ENCODE results near the gene ZNHIT2. TPM values are rescaled to one million over a fixed set of nuclear protein-coding genes. Genes with fewer than 3 reads are reported as not detected.
A peak's percentile ranks its signal among the peaks of the same experiment; 100 is the strongest.

ZNHIT2 gene
- polyA plus RNA-seq, 1 experiment = 4.6 TPM

GRCh38 chr11:65086809-65087208 lies 30.7 kb downstream of the ZNHIT2 start:
- ChIA-PET POLR2A (no interaction called here), CTCF (interaction anchor here (1.1 to 1.8 kb wide), 2 partner anchors 12 to 25 kb away, joined by 3 read pairs; partner anchors contain the start of gene TM7SF2)
- no peaks in the 10 kb centered on the region for H3K27me3 ChIP-seq (ENCODE audit: control insufficient read depth, insufficient read depth, low read length)
- TF ChIP-seq, protein P1, sequence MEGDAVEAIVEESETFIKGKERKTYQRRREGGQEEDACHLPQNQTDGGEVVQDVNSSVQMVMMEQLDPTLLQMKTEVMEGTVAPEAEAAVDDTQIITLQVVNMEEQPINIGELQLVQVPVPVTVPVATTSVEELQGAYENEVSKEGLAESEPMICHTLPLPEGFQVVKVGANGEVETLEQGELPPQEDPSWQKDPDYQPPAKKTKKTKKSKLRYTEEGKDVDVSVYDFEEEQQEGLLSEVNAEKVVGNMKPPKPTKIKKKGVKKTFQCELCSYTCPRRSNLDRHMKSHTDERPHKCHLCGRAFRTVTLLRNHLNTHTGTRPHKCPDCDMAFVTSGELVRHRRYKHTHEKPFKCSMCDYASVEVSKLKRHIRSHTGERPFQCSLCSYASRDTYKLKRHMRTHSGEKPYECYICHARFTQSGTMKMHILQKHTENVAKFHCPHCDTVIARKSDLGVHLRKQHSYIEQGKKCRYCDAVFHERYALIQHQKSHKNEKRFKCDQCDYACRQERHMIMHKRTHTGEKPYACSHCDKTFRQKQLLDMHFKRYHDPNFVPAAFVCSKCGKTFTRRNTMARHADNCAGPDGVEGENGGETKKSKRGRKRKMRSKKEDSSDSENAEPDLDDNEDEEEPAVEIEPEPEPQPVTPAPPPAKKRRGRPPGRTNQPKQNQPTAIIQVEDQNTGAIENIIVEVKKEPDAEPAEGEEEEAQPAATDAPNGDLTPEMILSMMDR (IDR thresholded peaks at IDR 0.05; ENCODE audit: insufficient read depth, low read depth, low read length) = no peak
- peaks cover 31% of the 10 kb centered on the region for H3K36me3 ChIP-seq (ENCODE audit: control insufficient read depth, insufficient read depth, low read length)
- H3K4me3 ChIP-seq (ENCODE audit: low read depth, low read length) = no peak overlapping the region
- no peak for DNase-seq (ENCODE audit: low read depth)

DNA sequence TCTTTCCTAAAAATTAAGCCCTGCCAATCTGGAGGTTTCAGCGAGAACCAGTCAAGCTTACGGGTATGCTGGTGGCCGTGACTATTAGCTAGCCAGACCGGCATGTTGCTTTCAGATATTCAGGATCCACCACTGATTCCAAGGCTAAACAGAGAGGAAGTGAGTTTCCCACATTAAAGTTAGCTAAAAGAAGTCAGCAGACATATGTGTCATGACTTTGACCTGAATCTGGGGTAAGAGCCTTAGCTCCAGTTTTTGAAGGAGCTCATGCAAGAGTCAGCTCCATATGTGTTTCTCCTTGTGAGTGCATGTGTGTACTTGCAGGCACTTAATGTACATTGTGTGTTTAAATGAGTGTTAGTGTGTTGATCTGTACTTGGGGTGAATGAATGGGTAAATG lies 32.1 kb downstream of the ZNHIT2 start:
- CTCF ChIA-PET = interaction anchor here (0.9 to 1.8 kb wide), 4 partner anchors 10 to 73 kb away, joined by 3 read pairs; partner anchors contain the start of genes TM7SF2 and ZNHIT2
- POLR2A ChIA-PET = interaction anchor here (0.5 kb wide), 1 partner anchor 71 kb away, joined by 3 read pairs; the partner anchor contains the start of gene ARL2
- Histone ChIP-seq H3K4me3 (ENCODE audit: low read depth, low read length) (no peak overlapping the region), H3K27me3 (ENCODE audit: control insufficient read depth, insufficient read depth, low read length) (no peaks in the 10 kb centered on the region), H3K36me3 (ENCODE audit: control insufficient read depth, insufficient read depth, low read length) (peaks cover 31% of the 10 kb centered on the region)
- TF ChIP-seq, protein P1 (IDR thresholded peaks at IDR 0.05; ENCODE audit: insufficient read depth, low read depth, low read length) = no peak
- DNase-seq (ENCODE audit: low read depth) = no peak

DNA sequence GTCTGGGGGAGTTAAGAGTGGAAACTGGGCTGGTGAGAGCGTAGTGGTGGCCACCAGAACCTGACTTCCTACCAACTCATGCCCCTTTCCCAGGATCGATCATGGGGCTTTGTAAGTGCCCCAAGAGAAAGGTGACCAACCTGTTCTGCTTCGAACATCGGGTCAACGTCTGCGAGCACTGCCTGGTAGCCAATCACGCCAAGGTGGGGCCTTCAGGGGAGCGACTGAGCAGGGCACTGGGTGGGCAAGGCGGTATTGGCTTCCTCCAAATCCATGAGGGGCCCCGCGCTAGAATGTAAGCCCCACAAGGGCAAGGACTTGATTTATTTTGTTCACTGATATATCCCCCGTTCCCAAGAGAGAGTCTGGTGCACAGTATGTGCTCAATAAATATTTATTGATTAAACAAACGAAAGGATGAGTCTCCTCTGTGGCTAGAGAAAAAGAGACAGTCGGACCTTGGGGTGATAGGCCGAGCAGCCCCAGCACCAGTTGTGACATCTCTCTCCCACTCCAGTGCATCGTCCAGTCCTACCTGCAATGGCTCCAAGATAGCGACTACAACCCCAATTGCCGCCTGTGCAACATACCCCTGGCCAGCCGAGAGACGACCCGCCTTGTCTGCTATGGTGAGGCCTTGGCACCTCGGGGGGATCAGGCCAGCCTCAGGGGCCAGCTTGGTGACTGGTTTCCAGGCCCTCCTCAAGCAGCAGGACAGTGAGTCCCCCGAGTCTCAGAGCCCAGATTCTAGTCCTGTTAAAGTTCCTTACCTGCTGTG lies 32.7 kb downstream of the ZNHIT2 start:
- DNase-seq (ENCODE audit: low read depth) = no peak
- CTCF ChIA-PET = interaction anchor here (0.9 to 1.8 kb wide), 4 partner anchors 10 to 72 kb away, joined by 3 read pairs; partner anchors contain the start of genes TM7SF2 and ZNHIT2
- peak overlapping the region; percentile 50 for H3K4me3 ChIP-seq (ENCODE audit: low read depth, low read length)
- POLR2A ChIA-PET = interaction anchor here (0.5 kb wide), 1 partner anchor 71 kb away, joined by 3 read pairs; the partner anchor contains the start of gene ARL2
- no peaks in the 10 kb centered on the region for H3K27me3 ChIP-seq (ENCODE audit: control insufficient read depth, insufficient read depth, low read length)
- H3K36me3 ChIP-seq (ENCODE audit: control insufficient read depth, insufficient read depth, low read length) = peaks cover 31% of the 10 kb centered on the region
- TF ChIP-seq, protein P1 (IDR thresholded peaks at IDR 0.05; ENCODE audit: insufficient read depth, low read depth, low read length) = no peak

- TF ChIP-seq, protein P1 (IDR thresholded peaks at IDR 0.05; ENCODE audit: insufficient read depth, low read depth, low read length) = no peak
- Histone ChIP-seq H3K4me3 (ENCODE audit: low read depth, low read length) (peak within 1 kb of the TSS; percentile 50), H3K36me3 (ENCODE audit: control insufficient read depth, insufficient read depth, low read length) (peaks cover 29% of the 10 kb centered on the region), H3K27me3 (ENCODE audit: control insufficient read depth, insufficient read depth, low read length) (no peaks in the 10 kb centered on the region)
- peak; percentile 52 for DNase-seq (ENCODE audit: low read depth)
- POLR2A ChIA-PET = no interaction called here
- CTCF ChIA-PET = interaction anchor here (1.1 to 1.8 kb wide), 2 partner anchors 26 to 29 kb away, joined by 3 to 5 read pairs; no protein-coding TSS in a partner anchor
These were observed 33.5 kb downstream of the ZNHIT2 start, which contains the start of the genes CDCA5 and ZFPL1 for GRCh38 chr11:65083834-65084597. TSS of gene CDCA5 (minus strand) at chr11:65084040. CDS start at chr11:65083978, 62 bp downstream. TSS of gene ZFPL1 (plus strand) at chr11:65084222. CDS start at chr11:65084699, 477 bp downstream.
